ENCODE measurements around the gene OPN1MW3.
"Not testable (repeated sequence)": the region's sequence is repeated elsewhere in the genome, so short reads cannot be mapped to it uniquely, and the experiment has no call there.

OPN1MW3 gene

DNA sequence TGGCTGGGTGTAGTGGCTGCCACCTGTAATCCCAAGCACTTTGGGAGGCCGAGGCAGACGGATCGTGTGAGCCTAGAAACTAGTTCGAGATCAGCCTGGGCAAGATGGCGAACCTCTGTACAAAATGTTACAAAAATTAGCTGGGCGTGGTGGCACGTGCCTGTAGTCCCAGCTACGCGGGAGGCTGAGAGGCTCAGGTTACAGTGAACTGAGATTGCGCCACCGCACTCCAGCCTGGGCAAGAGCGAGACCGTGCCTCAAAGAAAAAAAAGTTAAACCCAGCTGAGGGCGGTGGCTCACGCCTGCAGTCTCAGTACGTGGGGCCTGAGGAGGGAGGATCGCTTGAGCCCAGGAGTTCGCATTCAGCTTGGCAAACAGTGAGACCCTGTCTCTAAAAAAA lies 39.3 kb downstream of the OPN1MW3 start:
- DNase-seq, result no peak

GRCh38 chrX:154298312-154298711 lies 40.9 kb downstream of the OPN1MW3 start:
- DNase-seq, result no peak

- no peak for DNase-seq
These were observed 43.4 kb downstream of the OPN1MW3 start for GRCh38 chrX:154300816-154301215.

GRCh38 chrX:154302998-154303397 lies 45.6 kb downstream of the OPN1MW3 start:
- not testable (repeated sequence) for DNase-seq

GRCh38 chrX:154303476-154303875 lies 46.1 kb downstream of the OPN1MW3 start:
- DNase-seq, result no peak

- DNase-seq, result no peak
These were observed 47.5 kb downstream of the OPN1MW3 start for GRCh38 chrX:154304846-154305245.

GRCh38 chrX:154305541-154306205 lies 48.3 kb downstream of the OPN1MW3 start:
- DNase-seq, result no peak

DNA sequence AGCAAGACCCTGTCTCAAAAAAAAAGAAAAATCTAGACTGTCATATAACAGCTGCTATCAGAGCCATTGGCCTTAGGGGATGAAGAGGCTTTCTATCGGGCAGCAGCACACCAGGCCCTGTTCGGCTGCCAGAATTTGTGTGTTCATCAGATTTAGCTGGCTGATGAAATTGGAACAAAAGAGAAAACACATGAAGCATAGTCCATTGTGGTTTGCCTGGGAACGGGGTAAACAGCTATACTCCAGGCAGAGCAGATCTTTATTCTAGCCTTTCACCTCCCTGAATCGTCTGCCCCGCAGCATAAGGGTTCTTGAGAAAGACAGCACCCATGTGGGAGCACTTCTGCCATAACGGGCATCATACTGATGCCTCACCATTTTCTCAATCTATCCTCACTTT lies 49.8 kb downstream of the OPN1MW3 start:
- DNase-seq, result no peak

GRCh38 chrX:154308108-154308946 lies 50.9 kb downstream of the OPN1MW3 start:
- DNase-seq, result peak; percentile 88

DNA sequence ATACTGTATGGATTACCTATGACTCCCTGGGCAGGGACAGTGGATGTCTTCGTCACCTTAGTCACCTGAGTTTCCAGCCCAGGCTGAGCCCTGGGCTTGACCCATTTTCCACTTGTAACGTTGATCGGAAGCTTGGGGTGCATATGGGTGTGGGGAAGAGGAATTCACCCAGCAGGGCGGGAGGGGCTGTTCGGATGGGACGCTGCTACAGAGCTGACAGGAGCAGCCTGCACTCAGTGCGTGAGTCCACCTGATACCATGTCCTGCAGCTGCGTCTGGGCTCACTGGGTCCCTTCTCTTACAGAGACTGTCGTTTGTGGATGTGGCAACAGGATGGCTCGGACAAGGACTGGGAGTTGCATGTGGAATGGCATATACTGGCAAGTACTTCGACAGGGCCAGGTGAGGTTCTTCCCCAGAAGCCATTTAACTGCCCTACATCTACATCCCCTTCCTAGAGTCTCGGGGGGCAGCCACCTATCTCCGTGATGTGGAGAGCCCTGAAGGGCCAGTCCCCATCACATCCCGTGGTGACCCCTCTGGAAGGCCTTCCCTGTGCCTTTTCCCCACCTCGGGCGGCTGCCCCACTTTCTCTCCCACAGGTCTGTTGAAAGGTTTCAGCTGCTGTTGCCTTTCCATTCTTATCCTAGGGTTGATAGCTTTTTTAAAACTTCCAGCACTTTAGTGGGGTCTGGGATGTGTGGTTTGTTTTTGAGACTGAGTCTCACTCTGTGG lies 51.8 kb downstream of the OPN1MW3 start:
- DNase-seq, result no peak

DNA sequence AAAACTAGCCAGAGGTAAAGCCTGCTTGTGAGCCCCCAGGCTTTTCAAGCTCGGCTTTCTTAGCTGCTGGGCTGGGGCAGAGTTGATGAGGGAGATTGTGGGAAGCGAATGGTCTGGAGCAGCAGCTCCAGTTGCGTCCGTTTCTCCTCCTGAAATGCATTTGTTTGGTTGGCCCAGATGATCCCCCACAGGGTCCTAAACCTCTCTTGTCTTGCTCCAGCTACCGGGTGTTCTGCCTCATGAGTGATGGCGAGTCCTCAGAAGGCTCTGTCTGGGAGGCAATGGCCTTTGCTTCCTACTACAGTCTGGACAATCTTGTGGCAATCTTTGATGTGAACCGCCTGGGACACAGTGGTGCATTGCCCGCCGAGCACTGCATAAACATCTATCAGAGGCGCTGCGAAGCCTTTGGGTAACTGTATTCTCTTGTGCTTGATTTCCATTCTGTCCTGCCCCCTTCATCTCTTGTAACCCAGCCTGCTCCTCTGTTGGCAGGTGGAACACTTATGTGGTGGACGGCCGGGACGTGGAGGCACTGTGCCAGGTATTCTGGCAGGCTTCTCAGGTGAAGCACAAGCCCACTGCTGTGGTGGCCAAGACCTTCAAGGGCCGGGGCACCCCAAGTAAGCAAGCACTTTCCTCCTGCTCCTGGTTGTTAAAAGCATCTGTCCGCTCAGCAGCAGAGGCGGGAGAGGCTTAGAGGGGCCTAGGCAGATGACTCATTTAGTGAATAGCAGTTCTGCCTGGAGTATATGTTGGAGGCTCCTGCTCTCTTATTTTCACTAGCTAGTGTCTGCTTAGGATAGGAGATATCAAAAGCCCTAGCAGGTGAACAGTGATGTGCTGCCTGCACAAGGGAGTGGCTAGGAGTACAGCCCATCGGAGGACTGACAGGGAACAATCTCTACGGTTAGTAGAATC lies 53.5 kb downstream of the OPN1MW3 start:
- DNase-seq, result peak; percentile 13

GRCh38 chrX:154312116-154312515 lies 54.7 kb downstream of the OPN1MW3 start:
- no peak for DNase-seq

DNA sequence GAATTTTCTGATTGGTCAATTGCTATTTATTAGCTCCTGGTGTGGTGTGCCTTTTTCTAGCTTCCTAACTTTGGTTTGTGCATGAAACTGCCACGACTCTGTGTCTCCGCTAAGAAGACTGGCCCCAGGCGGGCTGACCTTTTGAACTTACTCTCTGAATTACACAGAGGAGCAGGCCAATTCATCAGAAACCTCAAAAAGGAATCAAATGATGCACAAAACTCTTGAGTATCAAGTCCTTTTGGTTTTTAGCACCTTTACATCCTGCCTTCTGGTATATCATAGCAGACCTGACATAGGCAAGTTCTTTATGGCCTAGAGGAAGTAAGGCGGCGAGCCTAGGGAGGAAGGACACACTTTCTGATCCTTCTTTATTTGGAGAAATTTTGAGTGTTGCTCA lies 55.8 kb downstream of the OPN1MW3 start:
- DNase-seq, result peak; percentile 60

DNA sequence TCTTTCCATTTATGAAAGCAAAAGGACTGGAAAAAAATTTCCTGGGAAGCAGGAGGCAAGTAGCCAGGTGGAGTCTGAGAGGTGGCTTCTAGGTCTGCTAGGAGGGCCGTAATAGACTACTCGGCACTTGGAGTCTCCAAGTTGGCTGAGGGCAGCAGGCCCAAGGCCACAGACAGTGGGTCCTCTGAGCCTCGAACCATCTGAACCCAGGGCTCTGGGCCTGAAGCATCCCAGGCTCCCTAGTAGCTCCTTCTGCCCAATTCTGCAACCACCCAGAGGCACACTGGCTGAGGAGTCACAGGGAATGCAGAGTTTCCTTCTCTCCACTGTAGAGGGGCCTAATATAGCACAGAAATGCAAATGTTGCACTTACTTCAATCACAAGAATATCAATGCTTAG lies 58.0 kb downstream of the OPN1MW3 start:
- DNase-seq, result no peak

GRCh38 chrX:154317391-154317995 lies 60.1 kb downstream of the OPN1MW3 start:
- no peak for DNase-seq

- DNase-seq, result no peak
These were observed 63.0 kb downstream of the OPN1MW3 start for GRCh38 chrX:154320406-154320805.

Measured in activated CD4-positive, alpha-beta T cell treated with anti-CD3 and anti-CD28 coated beads, Interleukin-2, Interleukin-6, amounts not matched to agents 100 ng/mL and 50 ng/mL, durations not matched to agents 16 hours and 8 hours (primary cell).